Thoracic aorta (tissue), 2 donors: ENCODE results near the gene FOXP1. TPM values are rescaled to one million over a fixed set of nuclear protein-coding genes. Genes with fewer than 3 reads are reported as not detected.
"Not testable (repeated sequence)": the region's sequence is repeated elsewhere in the genome, so short reads cannot be mapped to it uniquely, and the experiment has no call there.

Experiments used
- ATAC-seq: fragments of 150-250 bp; one replicate; pipeline ENCODE4 v1.8.0; 2017; ENCODE audit warnings: low read depth; ENCODE audit not compliant: insufficient number of reproducible peaks, low FRiP score
- DNase-seq: peaks from one replicate; pipeline ENCODE4 v3.0.0-alpha.2; 2020; ENCODE audit warnings: low spot score
- H3K27ac ChIP-seq, 2 donors: fragments of 200-600 bp; sonication (generic); 1 replicate in 1 of 2; 2 replicates in 1 of 2; pipeline ENCODE4 v1.5.1; 2016; ENCODE audit warnings: mild to moderate bottlenecking in 2 of 2, moderate library complexity in 2 of 2
- H3K27me3 ChIP-seq: fragments of 200-600 bp; sonication (generic); replicated peaks from 2 replicates; pipeline ENCODE4 v1.6.0; 2016; ENCODE audit warnings: mild to moderate bottlenecking; ENCODE audit not compliant: insufficient read depth
- H3K36me3 ChIP-seq: fragments of 200-600 bp; sonication (generic); one replicate; pipeline ENCODE4 v1.5.1; 2016
- H3K4me1 ChIP-seq, 2 donors: fragments of 200-600 bp; sonication (generic); 1 replicate in 1 of 2; 2 replicates in 1 of 2; pipeline versions ENCODE4 v1.5.1 to v1.6.0; 2016; ENCODE audit warnings: low read depth in 2 of 2, mild to moderate bottlenecking in 1 of 2; ENCODE audit not compliant: control insufficient read depth in 1 of 2
- H3K4me3 ChIP-seq: fragments of 200-600 bp; sonication (generic); 2 replicates; pipeline ENCODE4 v1.5.1; 2016; ENCODE audit warnings: mild to moderate bottlenecking
- H3K9me3 ChIP-seq: fragments of 200-600 bp; sonication (generic); 2 replicates; pipeline ENCODE4 v1.5.1; 2016
- total RNA-seq, 2 donors: library from RNA; depleted of rRNA; stranded (reverse); fragments of >200 nt; gene quantifications; one replicate each; pipeline versions ENCODE4 v1.1.0 to v1.2.3, GENCODE V29; 2016
- TF ChIP-seq, protein P1 (sequence below): fragments of 200-600 bp; sonication (generic); IDR thresholded peaks from one replicate; pipeline ENCODE4 v1.5.1; 2019; ENCODE audit warnings: antibody characterized with exemption

The FOXP1 gene
- total RNA-seq, 2 donors from 2014 or later: 176 to 255 TPM

DNA sequence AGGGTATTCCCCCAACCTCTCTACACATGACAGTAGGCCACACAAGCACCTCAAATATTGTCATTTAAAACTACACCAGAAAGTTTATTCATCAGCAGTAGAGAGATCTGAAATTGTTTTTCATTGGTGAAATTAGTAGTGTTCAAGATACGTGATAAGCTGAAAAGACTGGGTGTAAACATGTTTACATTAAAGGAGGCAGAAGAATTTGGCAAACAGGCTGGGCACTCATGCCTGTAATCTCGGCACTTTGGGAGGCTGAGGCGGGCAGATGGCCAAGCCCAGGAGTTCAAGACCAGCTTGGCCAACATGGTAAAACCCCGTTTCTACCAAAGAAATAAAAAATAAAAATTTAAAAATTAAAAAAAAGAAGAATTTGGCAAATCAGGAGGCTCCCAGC, 255.6 kb downstream of the FOXP1 start:
- no peak for ATAC-seq
- Histone ChIP-seq H3K36me3 (no peaks in the 10 kb centered on the region), H3K9me3 (no peaks in the 10 kb centered on the region), H3K27ac (no peak overlapping the region), H3K4me1 (peaks cover 9 to 11% of the 10 kb centered on the region in 2 donors), H3K27me3 (no peaks in the 10 kb centered on the region), H3K4me3 (no peak overlapping the region)
- DNase-seq: no peak
- TF ChIP-seq, protein P1, sequence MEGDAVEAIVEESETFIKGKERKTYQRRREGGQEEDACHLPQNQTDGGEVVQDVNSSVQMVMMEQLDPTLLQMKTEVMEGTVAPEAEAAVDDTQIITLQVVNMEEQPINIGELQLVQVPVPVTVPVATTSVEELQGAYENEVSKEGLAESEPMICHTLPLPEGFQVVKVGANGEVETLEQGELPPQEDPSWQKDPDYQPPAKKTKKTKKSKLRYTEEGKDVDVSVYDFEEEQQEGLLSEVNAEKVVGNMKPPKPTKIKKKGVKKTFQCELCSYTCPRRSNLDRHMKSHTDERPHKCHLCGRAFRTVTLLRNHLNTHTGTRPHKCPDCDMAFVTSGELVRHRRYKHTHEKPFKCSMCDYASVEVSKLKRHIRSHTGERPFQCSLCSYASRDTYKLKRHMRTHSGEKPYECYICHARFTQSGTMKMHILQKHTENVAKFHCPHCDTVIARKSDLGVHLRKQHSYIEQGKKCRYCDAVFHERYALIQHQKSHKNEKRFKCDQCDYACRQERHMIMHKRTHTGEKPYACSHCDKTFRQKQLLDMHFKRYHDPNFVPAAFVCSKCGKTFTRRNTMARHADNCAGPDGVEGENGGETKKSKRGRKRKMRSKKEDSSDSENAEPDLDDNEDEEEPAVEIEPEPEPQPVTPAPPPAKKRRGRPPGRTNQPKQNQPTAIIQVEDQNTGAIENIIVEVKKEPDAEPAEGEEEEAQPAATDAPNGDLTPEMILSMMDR: no peak

DNA sequence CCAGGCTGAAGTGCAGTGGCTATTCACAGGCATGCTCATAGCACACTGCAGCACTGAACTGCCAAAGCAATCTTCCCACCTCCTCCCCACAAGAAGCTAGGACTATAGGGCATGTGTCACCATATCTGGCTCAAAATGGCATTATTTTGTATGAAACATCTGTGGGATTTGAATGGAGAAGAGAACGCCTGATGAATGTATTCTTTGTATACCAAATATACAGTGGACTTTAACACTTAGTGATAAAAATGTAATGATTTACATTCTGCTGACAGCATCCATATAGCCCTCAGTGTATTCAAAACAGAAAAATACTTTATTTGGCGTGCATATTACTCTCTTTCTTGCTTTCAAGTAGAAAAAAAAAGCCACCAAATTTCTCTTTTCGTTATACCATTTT, 257.8 kb downstream of the FOXP1 start:
- H3K36me3 ChIP-seq: no peaks in the 10 kb centered on the region
- H3K27me3 ChIP-seq: no peaks in the 10 kb centered on the region
- H3K4me3 ChIP-seq: no peak overlapping the region
- no peaks in the 10 kb centered on the region for H3K9me3 ChIP-seq
- DNase-seq (no peak), ATAC-seq (no peak)
- TF ChIP-seq, protein P1: no peak
- no peaks in the 10 kb centered on the region for H3K4me1 ChIP-seq
- H3K27ac ChIP-seq: no peak overlapping the region

DNA sequence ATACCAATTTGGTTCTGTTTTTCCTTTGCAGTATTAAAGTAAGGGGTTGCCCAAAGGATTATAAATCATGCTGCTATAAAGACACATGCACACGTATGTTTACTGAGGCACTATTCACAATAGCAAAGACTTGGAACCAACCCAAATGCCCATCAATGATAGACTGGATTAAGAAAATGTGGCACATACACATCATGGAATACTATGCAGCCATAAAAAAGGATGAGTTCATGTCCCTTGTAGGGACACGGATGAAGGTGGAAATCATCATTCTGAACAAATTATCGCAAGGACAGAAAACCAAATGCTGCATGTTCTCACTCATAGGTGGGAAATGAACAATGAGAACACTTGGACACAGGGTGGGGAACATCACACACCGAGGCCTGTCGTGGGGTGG, 259.3 kb downstream of the FOXP1 start:
- not testable (repeated sequence) for H3K4me1 ChIP-seq, H3K9me3 ChIP-seq, ATAC-seq, H3K27ac ChIP-seq, DNase-seq, H3K36me3 ChIP-seq, H3K27me3 ChIP-seq, H3K4me3 ChIP-seq

DNA sequence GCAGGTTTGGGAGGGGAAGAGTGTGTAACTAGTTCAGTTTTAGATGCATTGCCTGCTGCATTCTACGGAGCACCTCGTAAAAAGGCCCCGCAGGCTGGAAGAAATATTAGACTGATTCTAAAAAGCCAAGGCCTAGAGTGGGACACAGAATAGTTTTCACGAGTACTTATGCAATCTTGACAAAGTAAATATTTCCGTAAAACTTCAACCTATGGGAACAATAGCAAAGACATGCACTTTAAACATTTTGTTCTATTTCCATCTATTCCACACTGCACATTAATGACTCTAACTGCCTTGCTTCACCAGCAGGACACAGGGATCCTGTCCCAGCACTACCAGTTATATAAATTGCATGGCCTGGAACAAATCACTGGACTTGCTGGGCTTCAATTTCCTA, 260.0 kb downstream of the FOXP1 start:
- DNase-seq (no peak), ATAC-seq (no peak)
- Histone ChIP-seq H3K36me3 (no peaks in the 10 kb centered on the region), H3K27me3 (no peaks in the 10 kb centered on the region), H3K9me3 (no peaks in the 10 kb centered on the region), H3K4me1 (peaks cover 0 to 1% of the 10 kb centered on the region in 2 donors), H3K27ac (no peak overlapping the region), H3K4me3 (no peak overlapping the region)
- TF ChIP-seq, protein P1: no peak

DNA sequence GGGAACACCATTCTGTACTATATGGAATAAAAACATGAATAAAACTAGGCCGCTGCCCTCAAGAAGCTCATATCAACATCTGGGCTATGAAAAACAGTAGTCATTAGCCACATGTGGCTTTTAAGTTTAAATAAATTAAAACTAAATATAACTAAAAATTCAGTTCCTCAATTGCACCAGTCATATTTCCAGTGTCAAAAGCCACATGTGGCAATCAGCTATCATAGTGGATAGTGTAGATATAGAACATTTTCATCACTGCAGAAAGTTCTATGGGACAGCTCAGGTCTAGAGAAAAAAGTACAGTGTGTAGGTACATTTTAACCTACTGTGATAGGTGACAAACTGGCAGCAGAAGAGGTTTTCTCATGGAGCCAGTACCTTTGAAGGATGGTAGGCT, 261.4 kb downstream of the FOXP1 start:
- TF ChIP-seq, protein P1: no peak
- no peaks in the 10 kb centered on the region for H3K9me3 ChIP-seq
- no peak overlapping the region for H3K27ac ChIP-seq
- H3K4me1 ChIP-seq: peaks cover 0 to 10% of the 10 kb centered on the region in 2 donors
- no peaks in the 10 kb centered on the region for H3K36me3 ChIP-seq
- no peak for DNase-seq
- no peaks in the 10 kb centered on the region for H3K27me3 ChIP-seq
- no peak for ATAC-seq
- no peak overlapping the region for H3K4me3 ChIP-seq

DNA sequence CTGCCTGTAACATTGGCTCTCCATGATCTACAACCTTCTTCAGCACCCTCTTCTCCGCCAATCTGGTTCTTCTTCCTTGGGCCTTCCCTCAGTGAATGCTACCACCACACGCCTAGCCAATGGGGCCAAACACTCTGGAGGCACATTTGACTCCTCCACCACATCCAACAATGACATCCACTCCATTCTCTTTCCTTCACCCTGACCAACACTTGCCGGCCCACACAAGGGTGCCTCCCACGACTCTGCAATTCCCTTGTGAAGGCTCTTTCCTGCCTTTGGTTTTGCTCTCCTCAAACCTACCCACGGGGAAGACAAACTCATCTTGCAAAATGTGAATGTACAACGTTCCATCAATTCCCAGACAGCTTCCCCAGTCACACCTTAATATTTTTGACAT, 263.8 kb downstream of the FOXP1 start:
- Histone ChIP-seq H3K9me3 (no peaks in the 10 kb centered on the region), H3K36me3 (no peaks in the 10 kb centered on the region), H3K4me1 (peaks cover 0 to 10% of the 10 kb centered on the region in 2 donors), H3K4me3 (no peak overlapping the region), H3K27me3 (no peaks in the 10 kb centered on the region), H3K27ac (no peak overlapping the region)
- DNase-seq: no peak
- TF ChIP-seq, protein P1: no peak
- ATAC-seq: no peak
